Measurements from ENCODE around the gene ZNF296.

ZNF296 gene

DNA sequence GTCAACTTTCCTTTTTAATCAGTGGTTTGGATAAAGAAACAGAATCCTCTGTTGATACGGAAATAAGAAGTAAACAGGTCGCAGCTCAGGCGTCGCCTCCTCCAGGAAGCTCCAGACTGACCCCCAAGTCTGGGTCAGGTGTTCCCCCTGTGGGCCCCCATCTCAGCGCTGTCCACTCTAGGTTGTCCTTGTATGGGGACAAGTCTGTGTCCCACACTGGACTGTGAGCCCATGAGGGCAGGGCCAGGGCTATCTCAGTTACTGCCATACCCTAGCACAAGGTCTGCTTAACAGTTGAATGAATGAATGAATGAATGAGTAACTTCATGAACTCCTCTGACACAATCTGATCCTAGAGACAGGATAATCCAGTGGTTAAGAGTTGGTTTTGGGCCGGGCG, 29.9 kb downstream of the ZNF296 start:
- TF ChIP-seq, protein P1, sequence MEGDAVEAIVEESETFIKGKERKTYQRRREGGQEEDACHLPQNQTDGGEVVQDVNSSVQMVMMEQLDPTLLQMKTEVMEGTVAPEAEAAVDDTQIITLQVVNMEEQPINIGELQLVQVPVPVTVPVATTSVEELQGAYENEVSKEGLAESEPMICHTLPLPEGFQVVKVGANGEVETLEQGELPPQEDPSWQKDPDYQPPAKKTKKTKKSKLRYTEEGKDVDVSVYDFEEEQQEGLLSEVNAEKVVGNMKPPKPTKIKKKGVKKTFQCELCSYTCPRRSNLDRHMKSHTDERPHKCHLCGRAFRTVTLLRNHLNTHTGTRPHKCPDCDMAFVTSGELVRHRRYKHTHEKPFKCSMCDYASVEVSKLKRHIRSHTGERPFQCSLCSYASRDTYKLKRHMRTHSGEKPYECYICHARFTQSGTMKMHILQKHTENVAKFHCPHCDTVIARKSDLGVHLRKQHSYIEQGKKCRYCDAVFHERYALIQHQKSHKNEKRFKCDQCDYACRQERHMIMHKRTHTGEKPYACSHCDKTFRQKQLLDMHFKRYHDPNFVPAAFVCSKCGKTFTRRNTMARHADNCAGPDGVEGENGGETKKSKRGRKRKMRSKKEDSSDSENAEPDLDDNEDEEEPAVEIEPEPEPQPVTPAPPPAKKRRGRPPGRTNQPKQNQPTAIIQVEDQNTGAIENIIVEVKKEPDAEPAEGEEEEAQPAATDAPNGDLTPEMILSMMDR (IDR thresholded peaks at IDR 0.05): no peak

DNA sequence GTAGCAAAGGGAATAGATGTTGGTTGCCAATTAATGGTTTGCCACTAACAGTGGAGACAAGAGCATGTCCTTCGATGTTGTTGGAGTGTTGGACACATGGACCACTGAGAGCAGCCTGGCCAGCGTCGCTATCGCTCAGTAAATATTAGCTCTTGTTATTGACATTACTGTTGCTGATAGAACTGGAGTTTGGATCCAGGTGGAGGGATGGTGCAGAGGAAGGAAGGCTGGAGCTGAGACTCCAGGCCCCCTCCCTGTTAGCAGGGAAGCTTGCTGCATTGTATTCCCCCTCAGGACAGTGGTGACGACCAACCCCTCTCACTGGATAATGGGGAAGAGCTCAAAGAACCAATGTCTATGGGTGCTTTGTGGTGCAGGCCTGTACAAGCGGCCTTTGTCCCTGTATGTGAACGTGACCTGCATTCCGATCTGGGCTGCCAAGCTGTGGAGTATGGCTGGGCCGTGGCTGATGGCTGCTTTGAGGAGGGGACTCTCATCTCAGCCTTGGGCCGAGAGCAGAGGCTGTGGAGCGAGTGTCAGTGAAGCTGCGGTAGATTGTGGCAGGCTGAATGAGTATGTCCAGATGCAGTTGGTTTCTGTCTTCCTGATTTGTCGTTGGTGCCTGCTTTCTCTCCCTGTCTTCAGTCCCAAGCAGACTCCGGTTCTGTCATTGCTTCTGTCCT, 30.5 kb downstream of the ZNF296 start:
- TF ChIP-seq, protein P1 (IDR thresholded peaks at IDR 0.05): no peak

DNA sequence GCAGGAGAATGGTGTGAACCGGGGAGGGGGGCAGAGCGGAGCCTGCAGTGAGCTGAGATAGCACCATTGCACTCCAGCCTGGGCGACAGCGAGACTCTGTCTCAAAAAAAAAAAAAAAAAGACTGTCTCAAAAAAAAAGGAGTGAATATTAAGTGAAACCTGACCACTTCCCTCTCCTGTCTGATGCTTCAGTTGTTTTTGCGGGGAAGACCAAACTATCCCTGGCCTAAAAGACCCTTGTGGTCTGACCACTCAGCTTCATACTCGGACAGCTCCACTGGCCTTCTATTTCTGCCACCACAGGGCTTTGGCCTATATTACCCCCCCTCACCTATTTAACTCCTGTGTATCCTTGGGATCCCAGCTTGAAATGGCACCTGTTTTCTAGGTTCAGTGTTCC, 35.2 kb downstream of the ZNF296 start:
- TF ChIP-seq, protein P1 (IDR thresholded peaks at IDR 0.05): no peak

DNA sequence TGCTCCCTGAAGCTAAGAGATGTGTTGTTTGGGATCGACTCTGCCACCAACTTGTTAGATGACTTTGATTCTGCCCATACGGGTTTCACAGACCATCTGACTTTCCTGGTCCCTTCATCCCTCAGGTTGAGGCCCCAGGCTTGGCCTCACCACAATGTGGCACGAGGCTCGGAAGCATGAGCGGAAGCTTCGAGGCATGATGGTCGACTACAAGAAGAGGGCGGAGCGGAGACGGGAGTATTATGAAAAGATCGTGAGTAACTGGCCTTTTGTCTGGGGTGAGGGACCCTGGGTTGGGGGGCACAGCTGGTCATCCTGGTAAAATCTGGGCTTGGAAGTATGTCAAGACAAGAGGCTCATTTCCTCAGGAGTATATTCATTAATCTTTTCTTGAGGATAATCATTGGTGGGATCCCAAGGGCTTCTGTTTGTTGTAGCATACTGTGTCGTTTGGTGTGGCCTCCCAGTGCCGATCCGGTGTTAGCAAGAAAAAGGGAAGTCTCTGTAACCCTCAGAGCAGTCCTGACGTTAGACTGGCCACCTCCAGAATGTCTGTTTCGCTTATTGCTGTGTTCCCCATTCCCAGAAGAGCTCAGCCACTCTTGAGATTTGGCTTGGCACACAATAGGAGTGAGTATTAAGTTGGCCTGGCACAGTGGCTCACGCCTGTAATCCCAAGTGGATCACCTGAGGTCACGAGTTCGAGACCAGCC, 36.1 kb downstream of the ZNF296 start:
- TF ChIP-seq, protein P1 (IDR thresholded peaks at IDR 0.05): no peak

DNA sequence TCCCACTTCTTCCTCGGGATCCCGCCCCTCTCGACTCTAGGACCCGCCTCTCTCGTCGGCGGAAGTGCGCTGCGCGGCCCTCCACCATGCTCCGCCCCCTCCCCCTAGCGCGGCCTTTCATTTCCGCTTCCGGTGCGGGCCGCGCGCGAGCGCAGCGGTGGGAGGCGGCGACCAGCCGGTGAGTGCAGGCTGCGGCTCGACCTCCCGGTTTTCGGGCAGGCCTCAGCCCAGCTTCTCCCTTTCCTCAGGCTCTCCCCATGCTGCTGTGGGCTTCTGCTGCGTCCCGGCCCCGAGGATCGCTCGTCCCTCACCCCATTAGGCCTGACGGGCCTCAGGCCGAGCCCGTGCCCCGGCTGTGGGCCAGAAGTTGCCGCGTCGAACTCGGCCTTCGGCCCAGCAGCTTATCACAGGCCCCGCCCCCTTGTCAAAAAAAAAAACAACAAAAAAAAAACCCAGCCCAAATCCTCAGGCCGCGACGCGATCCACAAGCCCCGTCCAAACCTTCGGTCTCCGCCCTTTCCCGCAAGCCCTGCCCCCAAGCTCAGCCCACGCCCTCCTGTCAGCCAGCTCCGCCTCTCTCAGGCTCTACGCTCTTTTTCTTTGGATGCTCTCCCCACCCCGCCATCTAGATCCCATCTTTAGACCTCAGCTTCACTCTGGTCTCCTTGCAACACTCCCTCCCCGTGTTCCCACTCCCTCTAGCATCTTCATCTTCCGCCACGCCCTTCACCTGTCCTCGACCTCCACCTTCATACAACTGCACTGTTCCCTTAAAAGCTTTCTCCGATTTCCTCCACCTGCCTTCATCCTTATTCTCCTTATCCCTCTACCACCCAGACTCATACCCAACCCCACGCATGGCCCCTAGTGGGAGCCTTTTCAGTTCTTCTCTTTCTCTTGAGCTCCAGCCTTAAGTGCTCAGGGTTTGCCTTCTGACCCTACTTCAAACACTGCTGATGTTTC, 37.1 kb downstream of the ZNF296 start, which contains the start of gene CLASRP:
TSS of gene CLASRP (plus strand) at position 115 of the 963 bp plus-strand sequence. CDS start 1,168 bp downstream, outside the sequence.
- TF ChIP-seq, protein P1 (IDR thresholded peaks at IDR 0.05): no peak

DNA sequence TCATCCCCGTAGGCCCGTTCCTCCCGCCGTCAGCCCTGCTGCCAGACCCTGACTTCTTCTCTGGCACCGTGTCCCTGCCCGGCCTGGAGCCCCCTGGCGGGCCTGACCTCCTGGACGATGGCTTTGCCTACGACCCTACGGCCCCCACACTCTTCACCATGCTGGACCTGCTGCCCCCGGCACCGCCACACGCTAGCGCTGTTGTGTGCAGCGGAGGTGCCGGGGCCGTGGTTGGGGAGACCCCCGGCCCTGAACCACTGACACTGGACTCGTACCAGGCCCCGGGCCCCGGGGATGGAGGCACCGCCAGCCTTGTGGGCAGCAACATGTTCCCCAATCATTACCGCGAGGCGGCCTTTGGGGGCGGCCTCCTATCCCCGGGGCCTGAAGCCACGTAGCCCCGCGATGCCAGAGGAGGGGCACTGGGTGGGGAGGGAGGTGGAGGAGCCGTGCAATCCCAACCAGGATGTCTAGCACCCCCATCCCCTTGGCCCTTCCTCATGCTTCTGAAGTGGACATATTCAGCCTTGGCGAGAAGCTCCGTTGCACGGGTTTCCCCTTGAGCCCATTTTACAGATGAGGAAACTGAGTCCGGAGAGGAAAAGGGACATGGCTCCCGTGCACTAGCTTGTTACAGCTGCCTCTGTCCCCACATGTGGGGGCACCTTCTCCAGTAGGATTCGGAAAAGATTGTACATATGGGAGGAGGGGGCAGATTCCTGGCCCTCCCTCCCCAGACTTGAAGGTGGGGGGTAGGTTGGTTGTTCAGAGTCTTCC, 38.7 kb downstream of the ZNF296 start:
- TF ChIP-seq, protein P1 (IDR thresholded peaks at IDR 0.05): no peak

Measured in LNCAP (cell line).